HG03039 (cell line): ENCODE data around the gene THTPA.
"Not testable (repeated sequence)": the region's sequence is repeated elsewhere in the genome, so short reads cannot be mapped to it uniquely, and the experiment has no call there.

Experiments used
- ATAC-seq: cut with Tn5 transposase; IDR thresholded peaks from one replicate; pipeline ENCODE4 v1.9.1; 2021; ENCODE audit warnings: mild to moderate bottlenecking, moderate library complexity; ENCODE audit not compliant: unreplicated experiment

THTPA gene

DNA sequence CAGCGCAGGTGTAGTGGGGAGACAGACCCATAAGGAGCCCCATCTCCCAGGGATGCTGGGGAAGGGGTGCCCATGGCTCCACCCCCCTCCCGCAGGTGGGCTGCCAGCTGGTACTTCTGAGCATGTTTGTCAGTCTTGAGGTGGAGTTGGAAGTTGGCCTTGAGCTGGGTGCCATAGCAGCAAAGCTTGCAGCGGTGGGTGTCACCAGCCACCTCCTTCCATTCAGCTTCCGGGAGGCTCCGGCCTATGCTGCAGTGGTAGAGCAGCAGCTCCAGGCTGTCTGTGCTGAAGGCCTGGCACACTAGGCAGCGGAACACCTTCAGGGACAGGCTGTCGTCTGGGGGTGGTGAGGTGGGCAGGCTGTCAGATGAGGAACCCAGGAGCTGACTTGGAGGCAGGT, 23.4 kb upstream of the THTPA start:
- ATAC-seq, result no peak

DNA sequence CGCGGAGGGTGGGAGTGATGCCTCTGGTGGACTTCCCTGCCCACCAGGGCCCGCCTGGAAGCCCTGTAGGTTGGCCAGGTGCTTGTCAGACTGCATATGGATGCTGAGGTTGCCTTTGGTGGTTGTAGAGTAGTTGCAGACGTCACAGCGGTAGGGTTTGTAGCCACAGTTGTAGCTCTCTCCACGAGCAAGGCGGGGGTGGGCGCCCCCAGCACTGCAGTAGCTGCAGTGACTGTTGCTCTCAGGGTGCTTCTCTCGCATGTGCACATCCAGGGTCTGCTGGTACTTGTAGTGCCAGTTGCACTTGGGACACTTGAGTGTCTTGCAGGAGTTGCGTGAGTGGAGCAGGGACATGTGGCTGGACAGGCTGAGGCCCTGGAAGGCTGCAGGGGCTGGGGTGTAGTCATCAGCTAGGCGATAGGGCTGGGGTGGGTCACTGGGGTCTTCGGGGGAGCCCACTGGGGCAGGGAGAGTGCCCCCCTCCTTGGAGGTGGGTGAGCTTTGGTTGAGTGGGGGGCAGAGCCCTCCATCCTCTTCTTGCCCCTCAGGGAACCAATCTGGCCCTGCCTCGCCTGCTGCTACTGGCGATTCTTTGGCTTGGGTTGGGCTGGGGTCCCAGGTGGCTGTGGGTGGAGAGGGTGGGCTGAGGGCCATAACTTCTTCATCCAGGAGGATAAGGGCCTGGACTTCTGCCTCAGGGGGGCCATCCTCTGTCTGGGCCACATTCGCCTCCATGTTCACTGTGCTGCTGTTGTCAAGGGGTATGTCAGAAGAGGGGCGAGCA, 22.2 kb upstream of the THTPA start:
- ATAC-seq, result no peak

DNA sequence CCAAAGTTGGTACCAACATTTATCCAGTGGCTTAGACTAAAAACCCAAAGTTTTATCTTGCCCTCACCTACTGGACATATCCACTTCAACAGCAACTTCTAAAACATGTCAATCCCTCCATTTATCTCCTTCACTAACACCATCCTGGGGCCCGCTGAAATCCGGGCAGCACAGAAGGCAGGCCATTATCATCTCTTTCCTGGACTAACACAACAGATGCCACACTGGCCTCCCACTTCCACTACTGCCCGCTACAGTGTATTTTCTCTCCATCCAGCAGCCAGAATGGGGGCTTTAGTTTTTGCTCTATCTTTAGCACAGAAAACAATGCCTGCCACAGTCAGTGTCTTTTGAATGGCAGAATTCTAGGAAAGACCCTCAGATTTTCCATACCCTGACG, 20.1 kb upstream of the THTPA start:
- ATAC-seq, result no peak

DNA sequence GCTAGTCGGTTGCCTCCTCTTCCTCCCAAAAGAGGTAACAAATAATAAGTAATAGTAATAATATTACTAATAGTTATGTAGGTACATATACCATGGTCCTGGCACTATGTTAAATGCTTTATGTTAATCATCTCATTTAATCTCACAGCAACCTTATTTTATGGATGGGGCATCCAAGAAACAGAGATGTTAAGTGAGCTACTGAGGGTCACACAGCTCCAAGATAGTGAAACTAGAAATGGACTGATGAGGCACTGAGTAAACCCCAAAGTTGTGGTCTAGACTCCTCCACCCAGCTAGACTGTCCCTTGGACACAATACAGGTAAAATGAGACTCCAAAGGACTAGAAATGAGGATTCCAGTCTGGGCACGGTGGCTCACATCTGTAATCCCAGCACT, 19.6 kb upstream of the THTPA start:
- ATAC-seq, result no peak

DNA sequence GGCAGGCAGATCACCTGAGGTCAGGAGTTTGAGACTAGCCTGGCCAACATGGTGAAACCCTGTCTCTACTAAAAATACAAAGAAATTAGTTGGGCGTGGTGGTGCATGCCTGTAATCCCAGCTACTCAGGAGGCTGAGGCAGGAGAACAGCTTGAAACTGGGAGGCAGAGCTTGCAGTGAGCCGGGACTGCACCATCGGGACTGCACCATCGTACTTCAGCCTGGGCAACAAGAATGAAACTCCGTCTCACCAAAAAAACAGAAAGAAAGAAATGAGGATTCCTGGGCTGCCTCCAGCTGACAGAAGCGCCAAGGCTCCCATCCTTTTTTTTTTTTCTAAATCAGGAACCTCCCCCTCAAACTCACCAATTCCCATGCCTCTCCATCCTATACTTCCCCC, 19.2 kb upstream of the THTPA start:
- not testable (repeated sequence) for ATAC-seq

DNA sequence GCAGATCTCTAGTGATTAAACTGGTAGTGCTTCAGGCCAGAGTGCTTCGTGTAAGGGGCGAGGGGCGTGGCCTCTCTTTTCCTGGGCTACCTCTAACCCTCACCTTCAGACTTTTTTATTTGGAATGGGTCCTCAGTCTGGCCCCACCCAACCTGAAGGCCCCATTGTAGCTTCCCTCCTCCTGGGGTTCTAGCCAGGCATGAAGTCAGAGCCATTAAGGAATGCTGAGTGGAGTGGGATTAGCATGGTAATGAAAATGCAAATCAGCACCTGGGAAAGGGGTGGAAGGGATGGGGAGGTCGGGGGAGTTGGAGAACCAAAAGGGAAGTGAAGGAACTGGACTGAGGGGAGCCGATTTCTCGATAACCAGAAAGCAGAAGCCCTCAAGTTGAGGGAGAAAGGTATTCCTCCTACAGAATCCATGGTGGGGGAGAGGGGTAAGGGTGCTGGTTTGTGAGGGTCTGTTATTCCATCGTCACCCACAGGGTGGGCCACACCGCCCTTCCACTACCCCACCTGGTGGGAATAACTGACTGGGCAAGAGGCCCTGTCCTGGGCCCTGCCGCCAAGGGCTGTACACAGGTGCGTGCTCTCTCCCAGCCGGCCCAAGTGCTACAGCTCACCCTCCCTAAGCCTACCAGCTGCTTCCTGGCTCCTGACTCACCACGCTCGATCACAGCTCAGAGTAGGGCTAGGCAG, 18.6 kb upstream of the THTPA start:
- no peak for ATAC-seq

DNA sequence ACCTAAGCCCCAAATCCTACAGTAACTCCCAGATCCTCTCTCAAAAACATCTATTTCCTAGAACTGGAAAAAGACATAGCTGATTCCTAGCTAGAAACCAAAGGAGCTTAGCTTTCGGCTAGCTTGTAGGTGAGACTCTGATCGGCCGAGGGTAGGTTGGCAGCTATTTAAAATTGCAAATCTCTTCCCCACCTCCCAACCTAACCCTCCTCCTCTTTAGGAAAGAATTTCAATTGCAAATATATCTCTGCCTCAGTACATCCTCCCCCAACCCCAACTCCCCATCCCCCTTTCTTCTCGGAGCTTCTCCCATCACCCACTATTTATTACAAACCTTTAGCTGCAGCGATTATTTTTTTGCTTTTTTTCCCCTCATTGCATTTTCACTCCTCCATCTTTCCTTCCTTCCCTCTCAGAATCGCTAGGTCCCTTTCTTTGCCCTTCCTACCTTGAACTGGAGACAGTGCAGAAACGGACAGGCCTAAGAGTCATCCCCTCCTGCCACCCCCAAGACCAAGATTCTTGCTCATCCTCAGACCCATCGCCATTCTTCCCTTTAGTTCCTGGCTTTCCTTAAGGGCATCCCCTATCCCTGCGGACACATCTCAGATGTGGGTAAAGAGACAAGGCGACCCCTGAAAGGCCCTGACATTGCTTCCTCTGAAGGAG, 17.9 kb upstream of the THTPA start:
- ATAC-seq, result no peak

DNA sequence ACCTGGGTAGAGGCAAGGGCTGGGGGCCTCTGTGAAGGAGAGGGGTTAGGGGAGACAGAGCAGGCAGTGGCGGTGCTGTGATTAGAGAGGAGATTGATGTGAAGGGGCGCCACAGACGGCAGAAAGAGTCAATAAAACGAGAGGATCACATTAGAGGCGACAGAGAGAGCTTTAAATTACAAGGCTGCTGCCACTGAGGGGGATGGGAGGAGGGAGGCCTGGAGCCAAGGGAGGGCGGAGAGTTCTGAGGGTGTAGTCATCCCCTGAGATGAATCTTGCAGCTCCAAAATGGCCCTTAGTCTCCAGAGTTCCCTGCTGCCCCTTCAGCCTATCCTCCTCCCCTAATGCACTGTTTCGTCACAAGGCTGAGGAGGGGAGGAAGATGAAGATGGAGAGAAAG, 17.3 kb upstream of the THTPA start:
- no peak for ATAC-seq

DNA sequence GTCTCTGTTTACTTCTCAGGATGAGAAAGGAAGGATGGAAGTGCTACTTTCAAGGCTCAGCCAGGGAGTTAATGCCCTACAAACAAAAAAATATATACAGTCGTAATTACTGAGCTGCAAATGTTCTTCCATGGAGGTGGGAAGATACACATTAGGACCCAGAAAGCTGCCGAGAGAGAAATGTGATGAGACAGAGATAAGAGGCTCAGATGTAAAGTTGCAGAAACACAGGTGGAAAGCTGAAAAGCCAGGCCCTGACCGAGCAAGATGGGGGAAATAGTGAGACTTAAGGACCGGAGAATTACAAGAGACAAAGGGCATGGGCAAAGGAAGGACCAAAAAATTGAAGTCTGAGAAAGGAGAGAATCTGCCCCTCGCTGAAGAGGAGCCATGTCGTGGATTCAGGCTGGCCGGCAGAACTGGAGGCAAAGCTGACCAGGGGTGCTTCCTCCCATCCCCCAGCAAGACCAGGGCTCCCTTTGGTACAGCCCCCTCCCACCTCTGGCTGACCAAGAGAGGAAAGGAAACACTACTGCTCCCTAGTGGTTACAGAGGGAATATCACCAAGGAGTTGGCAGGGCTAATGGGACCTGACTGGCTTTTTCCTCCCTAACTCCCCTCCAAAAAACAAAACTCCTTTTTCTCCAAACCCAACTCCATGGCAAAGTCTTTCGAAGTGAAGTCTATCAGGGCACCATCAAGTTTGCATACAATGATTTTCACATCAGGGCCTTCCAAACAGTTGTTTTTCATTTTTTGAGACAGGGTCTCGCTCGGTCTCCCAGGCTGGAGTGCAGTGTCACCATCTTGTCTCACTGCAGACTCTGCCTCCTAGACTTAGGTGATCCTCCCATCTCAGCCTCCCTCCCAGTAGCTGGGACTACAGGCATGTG, 16.6 kb upstream of the THTPA start:
- no peak for ATAC-seq

DNA sequence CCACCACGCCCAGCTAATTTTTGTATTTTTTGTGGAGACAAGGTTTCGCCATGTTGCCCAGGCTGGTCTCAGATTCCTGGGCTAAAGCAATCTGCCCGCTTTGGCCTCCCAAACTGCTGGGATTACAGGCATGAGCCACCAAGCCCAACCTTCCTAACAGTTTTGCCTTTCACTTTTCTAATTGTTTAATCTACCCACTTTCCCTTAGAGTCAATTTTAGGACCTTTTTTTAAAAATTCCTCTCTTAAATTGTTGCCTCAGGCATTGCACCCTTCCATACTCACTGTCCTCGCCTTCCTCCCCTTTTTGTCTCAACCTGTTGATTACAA, 16.0 kb upstream of the THTPA start:
- no peak for ATAC-seq

DNA sequence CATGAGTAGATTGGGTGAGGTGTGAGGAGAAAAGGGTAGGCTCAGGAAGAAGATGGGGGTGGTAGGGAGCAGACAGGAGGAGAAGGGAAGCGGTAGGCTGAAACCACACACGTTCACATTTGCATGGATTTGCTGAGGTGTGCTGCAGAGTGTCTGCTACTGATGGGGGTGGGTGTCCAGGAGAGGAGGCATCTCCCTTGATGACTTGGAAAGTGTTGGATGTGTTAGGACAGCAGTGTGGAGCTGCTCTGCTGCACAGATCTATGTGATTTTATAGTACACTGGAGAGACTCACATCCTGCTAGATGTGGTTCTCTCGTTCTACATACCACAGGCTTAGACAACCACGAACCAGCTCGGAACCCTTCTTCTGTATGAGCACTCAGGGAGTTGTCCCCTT, 13.8 kb upstream of the THTPA start:
- ATAC-seq, result no peak

DNA sequence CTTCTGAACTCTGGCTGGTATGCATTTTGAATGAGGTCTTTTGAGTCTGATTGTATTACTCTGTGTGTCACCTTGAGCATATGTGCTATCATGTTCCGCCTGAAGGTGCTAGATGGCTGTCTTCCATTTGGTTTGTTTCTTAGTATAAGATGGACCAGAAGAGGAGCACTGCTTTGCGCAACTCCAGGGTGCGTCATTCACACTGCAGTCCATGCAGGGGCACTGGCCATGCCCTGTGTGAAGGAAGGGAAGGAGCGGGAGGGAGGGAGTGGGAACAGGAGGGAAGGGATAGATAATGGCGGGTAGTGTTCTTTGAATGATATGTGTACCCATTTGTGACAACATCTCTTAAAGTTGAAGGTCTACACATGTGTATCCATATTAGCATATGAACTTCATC, 12.7 kb upstream of the THTPA start:
- ATAC-seq, result no peak

DNA sequence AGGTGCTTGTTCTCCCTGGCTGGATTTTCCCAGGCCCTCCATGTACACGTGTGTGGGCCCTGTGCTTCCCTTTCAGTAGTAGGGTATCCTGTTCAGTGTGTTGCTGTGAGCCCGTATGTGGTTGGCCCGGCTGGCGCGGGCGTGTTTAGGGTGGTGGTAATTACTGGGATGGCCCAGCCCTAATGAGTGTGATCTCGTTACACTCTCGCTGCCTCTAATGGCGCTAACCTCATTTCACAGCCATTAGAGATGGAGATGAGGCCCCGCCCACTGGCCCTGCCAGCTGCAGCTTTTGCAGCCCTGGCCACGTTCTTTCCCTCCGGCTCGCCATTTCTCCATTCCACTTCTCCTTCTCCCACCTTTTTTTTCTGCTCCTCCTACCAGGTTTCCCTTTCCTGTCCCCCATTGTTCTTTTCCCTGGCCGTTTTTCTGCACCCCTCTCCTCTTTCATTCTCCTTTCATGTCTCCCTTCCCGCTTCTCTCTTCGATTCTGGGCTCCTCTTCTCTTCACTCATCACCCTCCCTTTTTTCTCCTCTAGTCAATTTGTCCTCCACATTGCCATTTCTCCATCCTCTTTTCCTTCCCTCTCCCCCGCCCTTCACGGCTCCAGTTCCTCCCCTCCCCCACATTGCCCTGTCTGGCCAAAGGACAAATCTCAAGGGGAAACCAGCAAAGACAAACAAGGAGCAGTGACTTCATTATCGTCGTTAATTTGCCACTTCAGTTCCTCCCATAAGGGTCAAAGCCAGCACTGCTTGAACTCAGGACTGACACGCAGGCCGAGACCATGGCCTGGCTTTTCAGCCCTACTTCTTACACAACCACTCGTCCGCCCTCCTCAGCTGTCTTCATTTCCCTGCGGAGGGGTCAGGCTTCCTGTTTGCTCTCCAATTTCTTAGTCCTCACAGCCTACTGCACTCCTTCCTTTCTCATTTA, 11.3 kb upstream of the THTPA start:
- ATAC-seq, result no peak

DNA sequence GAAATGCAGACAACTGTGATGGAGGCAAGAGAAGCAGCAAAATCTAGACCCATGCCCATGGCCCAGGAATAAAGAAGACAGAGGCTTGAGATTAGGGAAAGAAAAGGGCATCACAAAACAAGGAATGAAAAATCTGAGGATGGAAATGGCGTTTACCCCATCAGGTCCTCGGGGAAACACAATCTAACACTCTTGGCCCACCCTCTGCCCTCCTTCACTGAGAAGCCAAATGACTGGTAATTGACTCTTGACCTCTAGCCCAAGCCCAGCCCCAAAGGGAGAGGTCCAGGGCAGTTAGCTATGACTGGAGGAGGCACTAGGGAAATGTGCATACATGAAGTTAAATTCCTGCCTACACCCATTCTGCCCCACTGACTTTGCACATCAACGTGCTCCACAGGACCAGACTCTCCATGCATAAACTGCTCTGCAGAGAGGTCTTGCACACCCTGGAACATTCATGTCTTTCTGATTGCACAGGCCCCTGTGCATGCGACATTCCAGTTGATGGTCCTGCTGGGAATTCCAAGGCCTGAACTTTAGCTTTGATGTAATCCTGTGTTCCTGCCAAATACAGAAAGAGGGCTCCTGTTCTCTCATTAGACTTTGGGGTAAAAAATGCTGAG, 10.2 kb upstream of the THTPA start:
- no peak for ATAC-seq

DNA sequence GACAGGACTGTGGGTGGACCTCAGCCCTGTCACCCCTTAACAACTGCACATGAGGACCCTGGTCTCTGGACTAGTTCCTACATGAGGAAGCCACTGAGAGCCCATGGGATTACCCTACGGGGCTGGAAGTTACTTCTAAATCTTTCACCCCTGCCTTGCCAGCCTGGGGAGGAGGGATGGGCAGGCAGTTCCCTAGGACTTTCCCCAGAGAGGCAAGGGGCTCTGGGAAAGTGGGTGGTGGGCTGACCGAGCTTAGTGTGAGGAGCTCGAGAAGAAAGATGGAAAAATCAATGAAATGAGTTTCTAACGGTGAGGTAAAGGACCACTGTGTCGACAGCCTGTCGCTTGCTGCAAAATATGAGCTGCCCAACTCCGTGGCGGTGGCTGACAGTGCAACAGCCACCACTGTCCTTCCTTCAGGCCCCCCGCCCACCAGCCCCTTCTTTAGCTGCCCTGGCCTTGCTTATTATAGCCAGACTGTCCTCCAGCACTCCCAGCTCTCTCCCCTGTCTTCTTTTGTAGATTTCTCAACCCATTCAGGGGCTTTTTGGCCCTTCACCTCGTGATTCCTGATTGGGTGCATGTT, 9.5 kb upstream of the THTPA start:
- no peak for ATAC-seq

DNA sequence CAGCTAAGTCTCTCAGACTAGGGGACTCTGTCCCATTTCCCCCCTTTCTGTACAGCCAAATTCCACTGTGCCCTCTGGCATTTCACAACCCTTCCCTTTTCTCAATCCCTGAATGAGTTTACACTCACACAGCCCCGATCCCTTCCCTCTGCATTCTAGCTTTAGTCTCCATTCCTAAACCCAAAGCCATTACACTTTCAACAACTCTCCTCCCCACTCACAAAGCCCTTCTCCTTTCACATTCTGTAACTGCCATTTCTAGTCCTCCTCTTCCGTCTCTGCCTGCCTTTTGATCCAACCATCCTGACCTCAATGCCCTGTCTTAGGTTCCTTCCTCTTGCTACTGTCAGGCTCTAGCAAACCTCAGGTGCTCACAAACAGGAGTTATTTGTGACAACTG, 8.1 kb upstream of the THTPA start:
- ATAC-seq, result no peak

DNA sequence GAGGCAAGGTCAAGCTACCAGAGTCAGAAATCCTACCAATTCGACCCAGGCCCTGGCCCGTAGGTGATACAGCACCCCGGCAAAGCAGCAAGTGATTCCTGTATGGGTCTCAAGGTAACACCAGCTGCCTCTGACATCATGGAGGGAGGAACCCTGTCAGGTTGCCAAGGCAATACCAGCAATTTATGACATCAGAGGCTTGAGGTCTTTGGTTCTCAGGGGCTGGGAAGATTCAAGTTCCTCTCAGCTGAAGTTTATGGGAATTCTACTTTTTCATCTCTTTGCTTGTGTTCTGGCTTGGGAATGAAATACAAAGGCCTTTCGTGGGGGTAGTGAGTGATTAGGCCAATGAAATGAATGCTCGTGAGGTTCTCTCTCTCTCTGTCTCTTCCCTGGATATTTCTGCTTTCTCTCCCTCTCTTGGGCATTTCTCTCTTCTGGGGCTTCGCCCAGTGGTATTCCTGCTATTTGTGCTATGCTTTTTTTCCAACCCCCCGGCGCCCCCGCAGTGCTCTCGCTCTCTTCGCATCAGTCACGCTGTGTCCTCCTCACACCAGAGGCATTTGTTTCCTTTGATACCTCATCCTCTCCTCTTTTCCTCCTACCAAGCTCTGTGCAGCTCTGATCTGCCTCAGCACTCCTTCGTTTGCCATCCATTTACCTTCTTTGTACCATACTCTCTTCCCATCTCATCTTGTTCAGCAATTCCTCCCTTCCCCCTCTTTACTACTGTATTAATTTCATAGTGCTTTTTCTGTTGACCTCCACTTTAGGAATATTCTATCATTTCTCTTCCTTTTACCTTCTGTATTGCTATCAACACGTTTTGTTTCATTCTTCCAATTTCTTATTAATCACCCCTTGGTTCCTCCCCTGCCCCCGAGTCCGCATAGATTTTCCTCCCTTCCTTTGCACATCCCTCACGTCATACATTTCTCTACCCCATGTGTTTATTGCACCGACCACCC, 7.4 kb upstream of the THTPA start:
- no peak for ATAC-seq

DNA sequence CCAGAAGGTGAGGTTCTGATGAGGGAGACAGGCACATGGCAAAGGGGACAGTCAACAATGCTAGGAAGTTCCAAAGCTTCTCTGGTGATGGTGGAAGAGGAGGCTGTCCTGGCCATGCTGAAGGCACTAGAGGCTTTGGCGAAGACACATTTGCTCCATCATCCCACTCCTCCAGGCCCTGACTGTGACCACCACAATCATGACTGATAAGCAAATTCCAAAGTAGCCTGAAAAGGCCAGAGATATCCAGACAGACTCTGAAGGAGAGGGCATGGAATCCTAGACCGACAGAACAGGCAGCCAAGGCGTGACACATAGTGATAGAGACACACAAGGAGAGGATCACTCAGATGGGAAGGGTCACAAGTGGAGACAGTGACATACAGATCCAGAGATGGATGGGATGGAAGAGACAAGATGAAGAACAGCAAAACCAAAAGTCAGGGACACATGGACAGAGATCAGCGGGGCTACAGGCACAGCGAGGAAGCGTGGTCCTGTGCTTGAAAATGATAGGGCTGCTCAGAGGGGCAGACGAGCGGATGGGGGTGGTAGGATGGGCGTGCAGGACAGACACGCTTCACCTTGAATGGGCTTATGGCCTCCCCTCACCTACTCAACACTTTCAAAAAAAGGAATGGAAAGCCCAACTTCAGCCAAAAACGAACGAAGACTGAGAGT, 5.8 kb upstream of the THTPA start:
- no peak for ATAC-seq
